Anterior cingulate cortex (tissue), 58 donors: ENCODE results near the gene SETBP1.

Experiments
- DNase-seq, 58 donors: peaks; one replicate each; lab custom pipeline; 2025; lab: John Stamatoyannopoulos, UW

SETBP1 gene

DNA sequence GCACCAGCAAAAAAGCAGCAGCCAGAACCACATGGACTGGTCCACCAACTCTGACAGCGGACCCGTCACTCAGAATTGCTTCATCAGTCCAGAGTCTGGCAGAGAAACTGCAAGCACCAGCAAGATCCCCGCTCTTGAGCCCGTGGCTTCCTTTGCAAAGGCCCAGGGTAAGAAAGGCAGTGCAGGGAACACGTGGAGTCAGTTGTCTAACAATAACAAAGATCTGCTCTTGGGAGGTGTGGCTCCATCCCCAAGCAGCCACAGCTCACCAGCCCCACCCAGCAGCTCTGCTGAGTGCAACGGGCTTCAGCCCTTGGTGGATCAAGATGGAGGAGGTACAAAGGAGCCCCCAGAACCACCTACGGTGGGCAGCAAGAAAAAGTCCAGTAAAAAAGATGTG, 269.3 kb downstream of the SETBP1 start:
- DNase-seq: no peak

DNA sequence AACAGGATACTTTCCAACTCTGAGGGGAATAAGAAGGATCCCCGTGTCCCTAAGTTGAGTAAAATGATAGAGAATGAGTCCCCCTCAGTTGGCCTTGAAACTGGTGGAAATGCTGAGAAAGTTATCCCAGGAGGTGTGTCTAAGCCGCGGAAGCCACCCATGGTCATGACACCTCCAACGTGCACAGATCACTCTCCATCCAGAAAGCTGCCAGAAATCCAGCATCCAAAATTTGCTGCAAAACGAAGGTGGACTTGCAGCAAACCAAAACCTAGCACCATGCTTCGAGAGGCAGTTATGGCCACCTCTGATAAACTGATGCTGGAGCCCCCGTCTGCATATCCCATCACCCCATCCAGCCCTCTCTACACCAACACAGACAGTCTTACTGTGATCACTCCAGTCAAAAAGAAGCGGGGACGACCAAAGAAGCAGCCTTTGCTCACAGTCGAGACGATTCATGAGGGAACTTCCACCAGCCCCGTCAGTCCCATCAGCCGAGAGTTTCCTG, 270.1 kb downstream of the SETBP1 start:
- DNase-seq: no peak

DNA sequence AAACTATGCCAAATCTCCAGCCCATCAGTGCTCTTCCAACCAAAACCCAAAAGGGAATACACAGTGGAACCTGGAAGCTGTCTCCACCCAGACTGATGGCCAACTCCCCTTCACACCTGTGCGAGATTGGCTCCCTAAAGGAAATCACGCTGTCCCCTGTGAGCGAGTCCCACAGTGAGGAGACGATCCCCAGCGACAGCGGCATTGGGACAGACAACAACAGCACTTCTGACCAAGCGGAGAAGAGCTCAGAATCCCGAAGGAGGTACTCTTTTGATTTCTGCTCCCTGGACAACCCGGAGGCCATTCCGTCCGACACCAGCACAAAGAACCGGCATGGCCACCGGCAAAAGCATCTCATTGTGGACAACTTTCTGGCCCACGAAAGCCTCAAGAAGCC, 271.1 kb downstream of the SETBP1 start:
- DNase-seq: no peak

DNA sequence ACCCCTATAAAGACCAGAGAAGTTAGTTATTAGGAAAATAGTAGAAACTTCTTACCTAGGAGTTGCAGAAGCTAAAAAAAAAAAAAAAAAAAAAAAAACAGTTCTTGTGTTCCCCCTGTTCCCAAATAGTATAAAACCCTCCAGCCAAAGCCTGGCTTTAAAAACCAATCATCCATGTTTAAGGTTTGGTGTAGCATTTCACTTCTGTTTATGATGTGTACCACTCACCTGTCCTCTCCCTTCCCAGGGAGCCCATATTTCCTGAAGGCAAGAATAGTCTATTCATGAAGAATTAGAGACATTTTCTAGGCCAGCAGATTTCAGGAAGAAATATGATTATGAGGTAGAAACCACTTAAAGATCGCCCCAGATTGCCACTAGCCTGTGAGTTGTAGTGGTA, 273.6 kb downstream of the SETBP1 start:
- no peak for DNase-seq

DNA sequence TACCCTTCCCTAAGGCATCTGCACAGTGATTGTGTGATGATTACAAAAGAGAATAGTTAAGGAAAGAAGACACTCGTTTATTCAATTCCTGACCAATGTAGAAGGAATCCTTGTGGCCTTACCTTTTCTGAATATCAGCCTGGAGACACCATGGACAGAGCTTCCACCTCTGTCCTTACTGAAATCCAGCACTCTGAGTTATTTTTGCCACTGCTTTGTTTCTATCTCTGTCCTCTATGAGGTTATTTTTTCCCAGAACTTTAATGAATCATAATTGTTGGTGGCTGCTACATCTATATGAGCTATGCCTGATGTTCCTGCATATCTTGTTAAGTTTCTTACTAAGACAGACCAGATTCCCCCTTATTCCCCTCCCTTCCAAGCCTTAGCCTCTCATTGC, 275.1 kb downstream of the SETBP1 start:
- DNase-seq: no peak

DNA sequence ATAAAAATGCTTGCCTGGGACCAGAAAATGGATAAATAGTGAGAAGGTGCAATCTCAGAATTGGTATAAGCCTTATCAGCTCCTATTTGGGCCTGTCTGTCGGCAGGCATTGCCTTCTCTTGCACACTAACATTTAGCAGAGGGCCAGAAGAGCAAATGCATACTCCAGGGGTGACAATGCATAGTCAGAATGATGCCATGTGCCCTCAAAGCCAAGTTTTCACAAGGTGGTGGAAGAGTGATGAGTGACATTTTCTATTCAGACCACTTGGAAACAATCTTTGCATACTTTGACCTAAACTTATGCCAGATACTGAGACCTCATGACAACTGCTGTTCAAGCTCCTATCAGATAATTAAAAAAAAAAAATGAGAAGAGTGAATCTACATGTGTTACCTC, 276.3 kb downstream of the SETBP1 start:
- no peak for DNase-seq

DNA sequence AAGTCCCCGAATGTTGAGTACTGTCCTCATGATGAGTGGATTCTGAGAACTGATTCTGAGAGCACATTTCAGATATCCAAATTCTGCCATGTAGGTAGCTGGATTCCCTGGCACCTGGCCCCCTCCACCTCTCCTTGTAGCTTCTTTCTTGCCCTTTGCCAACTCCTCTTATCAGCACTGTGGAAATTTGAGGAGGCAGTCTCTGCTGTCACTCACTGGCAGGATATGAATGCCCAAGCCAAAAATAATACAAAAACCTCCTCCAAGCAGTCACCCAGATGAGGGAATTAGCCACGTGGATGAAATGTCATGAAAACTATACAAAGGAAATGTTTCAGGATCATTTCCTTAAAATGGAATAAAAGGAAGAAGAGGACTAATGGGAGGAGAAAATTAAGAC, 276.8 kb downstream of the SETBP1 start:
- no peak for DNase-seq

DNA sequence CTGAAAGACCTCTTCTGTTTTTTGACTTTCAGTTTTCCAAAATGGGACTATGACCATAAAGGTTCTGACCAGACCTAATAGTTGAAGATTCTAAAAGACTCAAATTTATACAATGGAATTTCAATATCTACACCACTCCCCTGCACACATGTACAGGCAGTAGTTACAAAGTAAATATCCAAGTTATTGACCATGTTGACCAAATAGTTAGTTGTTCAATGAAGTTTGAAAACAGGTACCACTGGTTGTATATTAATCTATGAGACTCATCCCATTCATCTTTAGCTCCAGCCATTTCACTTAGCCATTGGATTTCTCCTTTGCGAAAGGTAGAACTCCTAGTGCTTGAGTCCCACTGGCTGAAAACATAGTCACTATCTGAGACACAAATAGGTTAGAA, 277.4 kb downstream of the SETBP1 start:
- no peak for DNase-seq

DNA sequence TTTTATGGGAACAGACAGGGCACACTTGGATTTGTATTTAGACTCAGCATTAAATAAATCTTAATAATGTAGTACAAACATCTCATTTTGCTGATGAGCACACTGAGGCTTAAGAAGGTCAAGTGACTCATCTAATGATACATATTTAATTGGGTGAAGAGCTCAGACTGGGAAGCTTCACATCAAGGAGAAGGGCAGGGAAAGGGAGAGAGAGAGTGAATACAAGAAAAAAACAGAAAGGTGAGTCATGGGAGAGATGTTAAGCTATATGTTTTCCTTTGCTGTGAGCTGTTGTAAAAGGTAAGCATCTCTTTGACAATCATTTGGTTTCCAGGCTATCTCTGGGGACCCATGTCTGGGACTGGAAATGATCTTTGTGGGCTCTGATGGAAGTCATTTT, 277.8 kb downstream of the SETBP1 start:
- DNase-seq: no peak

DNA sequence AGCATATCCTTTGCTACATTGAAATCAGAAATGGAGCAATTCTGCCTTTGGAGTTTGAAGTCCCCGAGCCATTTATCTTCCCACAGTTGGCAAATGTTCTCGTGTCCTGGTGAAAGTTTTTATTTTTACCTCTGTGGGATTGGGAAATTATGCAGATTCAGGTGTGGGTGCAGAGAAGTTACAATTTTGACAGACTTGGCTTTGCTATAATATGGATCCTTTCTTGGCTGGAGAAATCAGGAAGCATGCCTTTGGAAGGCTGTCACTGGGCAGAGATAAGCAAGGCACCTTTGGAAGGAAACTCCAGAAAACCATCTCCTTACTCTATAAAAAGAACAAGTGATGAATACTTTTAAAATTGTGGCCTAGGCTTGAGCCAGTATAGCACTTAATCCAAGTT, 278.3 kb downstream of the SETBP1 start:
- no peak for DNase-seq

DNA sequence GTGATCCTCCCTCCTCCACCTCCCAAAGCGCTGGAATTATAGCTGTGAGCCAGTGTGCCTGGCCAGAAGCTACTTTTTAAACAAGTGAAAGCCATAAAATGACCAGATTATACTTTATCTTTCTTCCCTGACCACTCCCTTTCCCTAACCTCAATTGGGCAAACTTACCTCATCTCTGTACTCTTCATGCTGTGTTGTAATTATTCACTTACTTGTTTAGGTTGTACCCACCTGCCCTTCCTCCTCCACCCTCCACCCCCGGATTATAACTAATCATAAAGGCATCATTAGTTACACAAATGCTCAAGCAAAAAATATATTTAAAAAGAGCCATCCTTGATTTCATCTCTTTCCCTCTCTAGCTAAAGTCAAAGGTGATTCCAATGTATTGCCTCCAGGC, 279.9 kb downstream of the SETBP1 start:
- DNase-seq: no peak

DNA sequence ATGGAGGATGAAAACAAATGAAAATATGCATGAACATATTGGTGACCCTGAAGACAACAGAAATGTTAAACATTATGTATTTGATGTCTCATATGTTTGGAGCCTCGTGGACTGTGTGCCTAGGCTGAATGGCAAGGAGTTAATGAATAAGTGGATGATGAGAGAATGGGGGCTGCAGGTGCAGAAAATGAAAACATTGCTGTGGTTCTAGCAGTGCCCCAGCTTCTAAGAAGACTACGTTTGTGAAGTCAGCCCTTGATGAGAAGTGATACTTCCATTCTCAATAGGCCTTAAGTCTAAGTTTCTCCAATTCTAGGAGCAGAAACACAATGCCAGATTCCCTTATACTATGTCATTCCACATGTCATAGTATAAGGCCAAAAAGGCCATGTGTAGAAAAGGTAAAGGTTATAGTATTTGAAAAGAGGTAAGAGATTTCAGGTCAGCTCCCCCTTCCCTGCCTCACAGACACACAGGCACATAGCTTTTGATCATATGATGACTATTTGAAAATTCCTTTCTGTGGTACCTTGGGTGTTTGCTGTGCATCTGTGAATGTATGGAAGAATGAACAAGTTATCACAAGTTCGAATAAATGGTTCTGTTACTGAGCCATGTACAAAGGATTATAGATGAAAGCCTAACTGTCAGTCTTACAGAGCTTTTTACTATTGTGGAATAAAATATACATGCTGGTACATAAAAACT, 280.8 kb downstream of the SETBP1 start:
- DNase-seq: no peak

DNA sequence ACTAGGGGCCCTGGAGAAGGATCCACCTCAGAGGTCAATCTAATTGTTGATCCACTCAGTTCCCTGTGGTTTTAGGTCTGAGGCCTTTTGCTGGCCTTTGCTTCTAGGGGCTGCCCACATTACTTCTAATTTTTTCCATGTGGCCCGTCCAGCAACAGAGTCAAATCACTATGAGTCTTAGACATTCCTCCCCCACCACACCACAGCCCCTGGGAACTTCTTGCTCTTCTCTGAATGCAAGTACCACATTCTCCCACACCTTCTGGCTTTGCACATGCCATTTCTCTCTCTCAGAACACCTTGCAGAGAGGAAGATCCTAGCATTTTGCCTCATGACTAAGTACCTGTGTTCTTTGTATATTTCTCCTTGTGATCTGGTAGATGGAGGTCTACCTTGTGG, 286.9 kb downstream of the SETBP1 start:
- no peak for DNase-seq

DNA sequence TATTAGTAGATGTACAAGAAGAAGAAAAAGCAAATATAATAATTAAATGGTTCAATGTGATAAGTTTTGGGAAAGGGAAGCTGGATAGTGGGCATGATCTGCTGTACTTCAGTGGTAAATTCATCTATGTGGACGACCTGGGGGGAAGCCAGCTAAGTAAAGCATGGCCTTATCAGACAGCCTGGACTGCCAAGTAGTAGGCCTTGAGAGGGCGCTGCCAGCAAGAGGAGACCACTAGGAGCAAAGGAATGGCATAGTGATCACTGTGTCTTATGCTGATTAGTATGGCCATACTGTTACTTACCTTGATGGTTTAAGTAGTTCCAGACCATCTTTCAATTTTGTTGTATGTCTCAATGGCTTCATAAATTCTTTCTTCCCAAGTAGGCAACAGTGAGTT, 287.6 kb downstream of the SETBP1 start:
- DNase-seq: no peak

DNA sequence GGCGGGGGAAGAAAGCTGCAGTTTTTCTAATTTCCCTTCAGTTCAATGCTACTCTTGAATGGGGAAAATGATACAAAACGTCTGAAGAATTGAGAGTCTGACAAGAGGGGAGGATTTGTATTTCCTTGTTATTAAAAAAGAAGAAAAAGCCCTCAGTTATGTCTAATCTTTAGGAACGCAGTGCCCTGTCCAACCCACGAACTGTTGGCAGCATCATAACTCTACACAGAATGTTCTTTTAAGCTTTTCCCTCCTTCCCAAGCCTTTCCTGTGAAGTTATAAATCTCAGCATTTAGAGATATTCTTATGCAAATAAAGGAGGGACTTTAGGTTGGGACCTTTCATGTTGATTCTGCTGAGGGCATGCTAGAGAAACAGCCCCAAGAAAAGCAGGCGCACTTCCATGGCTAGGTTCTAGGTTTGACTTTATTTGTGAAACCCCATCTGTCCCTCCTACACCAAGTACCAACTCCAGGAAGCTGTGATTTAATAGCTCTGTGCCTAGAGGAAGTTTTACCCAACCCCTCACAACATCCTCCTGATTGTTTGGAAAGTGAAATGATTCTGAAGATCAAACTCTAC, 288.6 kb downstream of the SETBP1 start:
- DNase-seq: peak in 1 of 58 donors; percentile 34

DNA sequence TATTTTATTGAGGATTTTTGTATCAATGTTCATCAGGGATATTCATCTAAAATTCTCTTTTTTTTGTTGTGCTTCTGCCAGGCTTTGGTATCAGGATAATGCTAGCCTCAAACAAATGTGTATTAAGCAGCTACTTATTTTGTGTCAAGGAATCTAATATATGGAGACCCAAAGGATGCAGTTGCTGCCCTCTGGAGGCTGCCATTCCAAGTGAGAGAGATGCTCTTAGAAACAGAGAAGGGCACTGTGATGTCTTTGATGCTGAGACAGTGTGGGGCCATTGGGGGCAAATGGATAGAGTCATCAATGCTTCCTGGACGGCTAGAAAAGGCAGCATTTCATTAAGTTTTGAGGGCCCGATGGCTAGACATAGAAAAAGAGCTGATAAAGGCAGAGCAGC, 292.6 kb downstream of the SETBP1 start:
- no peak for DNase-seq

DNA sequence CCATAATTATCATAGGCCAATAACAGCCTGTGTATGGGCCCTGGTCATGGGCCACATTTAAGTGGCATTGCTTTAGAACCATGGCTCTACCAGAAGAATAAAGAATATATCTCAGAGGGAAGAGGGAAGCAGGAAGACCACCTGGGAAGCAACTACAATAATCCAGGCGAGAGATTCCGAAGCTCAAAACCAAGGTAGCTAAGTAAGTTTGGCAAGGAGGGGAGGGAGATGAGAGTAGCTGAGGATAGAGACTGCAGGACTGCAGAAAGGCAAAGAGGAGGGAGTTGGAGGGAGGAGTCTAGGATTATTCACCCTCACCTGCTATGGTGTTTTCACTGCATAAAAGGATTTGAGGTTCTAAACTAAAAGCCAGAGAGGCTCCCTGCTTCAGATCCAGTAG, 293.5 kb downstream of the SETBP1 start:
- DNase-seq: no peak

DNA sequence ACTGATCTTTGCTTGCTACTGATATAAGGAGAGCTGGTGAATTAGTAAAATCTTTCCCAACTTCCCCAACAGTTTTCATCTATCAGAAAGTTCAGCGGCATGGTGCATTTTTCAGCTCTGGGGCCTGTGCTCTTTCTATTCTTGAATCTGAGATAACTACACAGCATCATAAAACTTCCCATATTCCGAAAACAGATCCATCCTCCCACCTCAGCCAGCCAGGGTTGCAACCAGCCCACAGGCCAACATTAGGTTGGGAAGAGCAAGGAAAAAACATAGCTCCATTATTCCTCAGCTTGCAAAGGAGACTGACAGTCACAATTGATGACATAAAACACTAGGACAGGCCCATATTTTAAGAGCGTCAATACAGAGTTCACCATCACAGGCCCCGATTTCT, 297.2 kb downstream of the SETBP1 start:
- peak in 1 of 58 donors; percentile 5 for DNase-seq

DNA sequence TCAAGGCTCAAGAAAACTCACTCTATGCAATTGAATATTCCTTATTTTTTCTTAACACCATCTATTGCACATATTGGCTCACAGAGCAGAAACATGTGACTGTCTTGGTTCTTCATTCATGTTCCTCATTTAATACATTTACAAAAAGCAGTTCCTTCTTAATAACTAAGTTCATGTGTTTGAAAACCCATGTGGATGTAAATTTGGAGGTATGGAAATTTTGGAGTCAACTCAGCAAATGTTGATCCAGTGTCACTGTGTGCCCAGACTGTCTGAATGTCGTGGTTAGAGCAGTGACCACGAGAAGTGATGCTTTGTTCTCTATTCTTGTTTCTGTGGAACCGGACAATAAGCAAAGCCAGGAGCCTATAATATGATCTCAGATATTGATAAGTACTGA, 299.1 kb downstream of the SETBP1 start:
- DNase-seq: no peak

DNA sequence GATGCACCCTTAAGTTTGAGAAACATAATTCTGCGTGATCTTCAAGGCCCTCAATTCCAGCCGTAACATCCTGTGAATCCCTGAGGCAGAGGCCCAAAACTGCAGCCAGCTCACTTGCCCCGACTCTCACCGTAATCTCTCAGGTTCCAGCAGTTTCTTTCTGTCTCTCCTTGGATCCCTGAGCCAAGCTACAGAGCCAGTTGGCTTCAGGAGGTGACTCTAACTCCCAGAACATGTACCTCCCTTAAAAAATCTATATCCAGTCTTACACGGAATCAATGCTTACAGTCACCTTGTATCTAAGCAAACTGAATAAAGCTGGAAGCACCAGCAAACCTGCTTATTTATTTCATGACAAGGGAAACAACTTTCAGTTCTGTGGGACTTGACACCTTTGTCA, 300.4 kb downstream of the SETBP1 start:
- DNase-seq: no peak

DNA sequence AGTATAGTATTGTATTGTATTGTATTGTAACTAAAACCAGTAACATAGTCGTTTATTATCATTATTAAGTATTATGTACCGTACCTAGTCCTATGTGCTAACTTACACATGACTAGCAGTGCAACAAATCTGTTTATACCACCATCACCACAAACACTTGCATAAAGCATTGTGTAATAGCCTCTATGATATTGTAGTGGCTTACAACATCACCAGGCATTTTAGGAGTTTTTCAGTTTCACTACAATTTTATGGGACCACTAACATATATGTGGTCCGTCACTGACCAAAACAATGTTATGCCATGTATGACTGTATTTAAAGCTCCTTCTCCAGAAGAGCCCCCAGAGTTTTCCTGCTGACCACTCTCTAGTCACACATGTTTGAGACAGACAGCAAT, 306.2 kb downstream of the SETBP1 start:
- no peak for DNase-seq

DNA sequence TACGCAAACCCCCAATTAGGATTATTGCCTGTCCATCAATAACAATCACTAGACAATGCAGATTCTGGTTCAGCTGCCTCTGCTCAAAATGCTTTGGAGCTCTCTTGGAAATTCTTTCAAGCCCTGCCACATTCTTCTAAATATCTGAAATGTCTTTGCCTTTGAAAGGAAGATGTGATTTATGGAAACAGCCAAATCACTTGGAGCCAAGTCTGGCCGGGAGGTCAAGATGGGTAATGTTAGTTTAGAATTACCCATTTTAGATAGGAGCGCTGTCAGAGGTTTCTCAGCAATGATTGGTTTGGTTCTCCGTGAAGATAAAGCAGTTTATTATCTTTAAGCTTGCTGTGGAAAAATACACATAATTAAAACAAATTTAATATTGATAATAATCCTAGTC, 306.7 kb downstream of the SETBP1 start:
- no peak for DNase-seq
